GM18519 (cell line): Measurements from ENCODE around the gene CXCR6.

Source experiments
- ATAC-seq: cut with Tn5 transposase; IDR thresholded peaks from one replicate; pipeline ENCODE4 v1.9.1; 2021; ENCODE audit warnings: mild to moderate bottlenecking, moderate library complexity; ENCODE audit not compliant: unreplicated experiment, low FRiP score

CXCR6 gene

DNA sequence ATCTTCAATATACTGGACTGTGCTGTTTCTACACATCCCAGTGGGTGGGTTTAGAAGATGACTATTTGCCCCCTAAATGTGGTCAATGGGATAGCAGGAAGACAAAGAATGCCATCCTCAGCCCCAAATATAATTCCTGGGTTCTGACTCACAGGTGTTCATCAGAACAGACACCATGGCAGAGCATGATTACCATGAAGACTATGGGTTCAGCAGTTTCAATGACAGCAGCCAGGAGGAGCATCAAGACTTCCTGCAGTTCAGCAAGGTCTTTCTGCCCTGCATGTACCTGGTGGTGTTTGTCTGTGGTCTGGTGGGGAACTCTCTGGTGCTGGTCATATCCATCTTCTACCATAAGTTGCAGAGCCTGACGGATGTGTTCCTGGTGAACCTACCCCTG, 3.0 kb downstream of the CXCR6 start:
- ATAC-seq: no peak

GRCh38 chr3:45946875-45947274, 3.6 kb downstream of the CXCR6 start:
- no peak for ATAC-seq

GRCh38 chr3:45947361-45947760, 4.1 kb downstream of the CXCR6 start:
- ATAC-seq: no peak

DNA sequence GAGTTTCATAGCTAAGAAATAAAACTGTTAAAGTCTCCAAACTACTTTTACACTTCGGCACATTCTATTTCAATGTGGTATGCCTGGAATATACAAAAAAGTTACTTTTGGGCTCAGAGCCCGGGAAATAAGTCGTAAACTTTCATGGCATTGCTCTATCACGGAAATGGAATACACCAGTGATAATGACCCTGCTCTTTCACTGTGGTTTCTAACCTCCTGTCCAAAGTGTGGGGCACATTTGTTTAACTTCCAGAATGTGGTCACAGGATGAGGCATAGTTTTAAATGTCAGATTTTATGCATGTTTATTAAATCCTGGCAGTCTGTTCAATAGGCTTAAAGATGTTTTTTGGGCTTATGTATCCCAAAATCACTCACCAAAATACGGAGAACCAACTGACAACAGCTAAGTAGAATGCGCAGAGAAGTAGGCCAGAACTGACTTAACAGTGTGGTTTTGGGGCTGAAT, 5.1 kb downstream of the CXCR6 start:
- no peak for ATAC-seq

DNA sequence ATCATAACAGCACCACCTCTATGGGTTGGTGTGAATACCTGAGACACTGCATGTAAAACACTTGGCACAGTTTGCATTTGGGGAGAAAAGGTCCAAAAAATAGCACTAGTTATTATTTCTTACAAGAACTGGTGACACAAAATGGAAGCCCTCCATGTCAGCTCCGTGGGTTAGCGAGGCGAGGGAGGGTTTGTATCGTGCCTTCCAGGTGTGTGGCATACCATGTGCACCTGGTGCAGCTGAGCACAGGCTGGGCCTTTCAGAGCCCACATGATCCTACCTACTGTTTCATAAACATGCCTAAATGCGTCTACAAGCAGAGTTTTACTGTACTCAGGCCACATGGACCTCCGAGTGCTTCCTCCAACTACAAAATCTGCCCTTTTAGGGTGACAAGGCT, 5.6 kb downstream of the CXCR6 start:
- ATAC-seq: no peak

- no peak for ATAC-seq
These were observed 6.2 kb downstream of the CXCR6 start for GRCh38 chr3:45949432-45949831.

DNA sequence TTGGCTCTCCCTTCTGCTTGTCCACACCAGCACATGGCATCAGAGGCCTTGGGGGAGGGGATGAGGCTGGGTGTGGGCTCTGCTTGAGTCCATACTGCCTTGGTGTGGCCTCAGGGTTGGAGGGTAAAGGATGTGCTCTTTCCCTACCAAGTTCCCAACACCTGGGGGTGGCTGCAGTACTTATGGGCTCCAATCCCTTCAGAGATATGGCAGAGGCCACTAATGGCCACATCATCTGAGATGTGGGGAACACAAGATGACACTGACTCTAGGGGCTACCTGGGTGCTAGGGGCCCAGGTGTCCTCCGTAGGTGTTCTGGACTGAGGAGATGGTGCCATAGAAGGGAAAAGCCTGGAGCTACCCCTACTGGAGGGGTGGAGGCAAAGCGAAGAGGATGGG, 6.9 kb downstream of the CXCR6 start:
- no peak for ATAC-seq

DNA sequence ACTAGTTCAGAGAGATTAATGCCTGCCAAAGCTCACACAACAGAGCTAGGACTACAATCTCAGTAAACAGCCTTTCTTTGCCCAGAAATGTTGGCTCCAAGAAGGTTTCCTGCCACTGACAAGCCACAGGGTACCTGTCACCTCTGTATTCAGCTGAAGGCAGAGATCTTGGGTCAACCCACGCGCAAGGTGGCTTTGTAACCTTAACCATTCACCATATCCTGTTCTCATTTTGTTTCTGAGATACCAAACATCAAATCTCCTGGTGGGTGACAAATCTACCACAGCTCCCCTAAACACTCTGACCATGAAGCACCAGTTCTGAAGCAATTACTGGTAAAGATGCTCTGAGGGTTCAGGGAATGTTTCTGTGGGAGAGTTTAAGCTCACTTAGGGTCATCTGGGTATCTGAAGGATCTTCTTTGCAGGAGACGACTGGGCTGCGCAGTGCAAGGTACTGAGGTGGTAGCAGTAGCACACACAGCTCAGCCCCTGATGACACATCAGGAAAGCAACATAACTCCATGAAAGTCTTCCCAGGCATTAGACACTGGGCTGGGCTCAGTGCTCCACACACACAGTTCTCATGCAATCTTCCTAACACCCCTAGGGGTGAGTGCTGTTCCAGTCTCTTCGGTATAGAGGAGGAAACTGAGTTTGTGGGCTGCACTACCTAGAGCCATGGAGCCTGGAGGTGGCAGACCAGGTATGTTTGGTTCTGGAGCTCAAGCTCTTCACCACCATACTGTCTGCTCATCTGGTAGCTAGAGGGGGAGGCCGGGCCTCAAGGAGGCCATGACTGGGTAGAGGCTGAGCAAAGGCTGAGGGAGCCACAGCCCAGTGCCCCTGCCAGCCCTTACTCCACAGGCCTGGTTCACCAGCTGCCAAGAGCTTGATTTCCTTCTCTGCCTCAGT, 7.7 kb downstream of the CXCR6 start:
- ATAC-seq: no peak

- ATAC-seq: no peak
These were observed 8.7 kb downstream of the CXCR6 start for GRCh38 chr3:45951946-45952345.

- ATAC-seq: no peak
These were observed 9.2 kb downstream of the CXCR6 start for GRCh38 chr3:45952456-45952855.

DNA sequence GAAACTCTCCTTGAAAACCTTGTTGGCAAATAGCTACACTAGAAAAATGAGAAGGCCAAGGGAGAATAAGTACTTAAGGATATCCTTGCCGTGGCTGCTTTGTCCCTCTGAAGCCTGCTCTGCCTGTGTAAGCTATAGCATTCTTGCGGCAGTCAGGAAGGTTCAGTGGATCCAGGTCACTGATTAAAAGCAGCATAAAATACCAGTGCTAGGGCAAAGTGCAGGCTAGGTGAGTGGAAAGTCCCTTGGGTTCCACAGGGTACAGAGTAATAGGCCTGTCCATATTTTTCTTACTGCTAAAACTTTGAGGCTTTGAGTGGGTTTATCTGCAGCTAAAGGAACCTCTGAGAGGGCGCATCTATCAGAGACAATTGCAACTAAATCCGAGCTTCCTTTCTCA, 10.3 kb downstream of the CXCR6 start:
- no peak for ATAC-seq

DNA sequence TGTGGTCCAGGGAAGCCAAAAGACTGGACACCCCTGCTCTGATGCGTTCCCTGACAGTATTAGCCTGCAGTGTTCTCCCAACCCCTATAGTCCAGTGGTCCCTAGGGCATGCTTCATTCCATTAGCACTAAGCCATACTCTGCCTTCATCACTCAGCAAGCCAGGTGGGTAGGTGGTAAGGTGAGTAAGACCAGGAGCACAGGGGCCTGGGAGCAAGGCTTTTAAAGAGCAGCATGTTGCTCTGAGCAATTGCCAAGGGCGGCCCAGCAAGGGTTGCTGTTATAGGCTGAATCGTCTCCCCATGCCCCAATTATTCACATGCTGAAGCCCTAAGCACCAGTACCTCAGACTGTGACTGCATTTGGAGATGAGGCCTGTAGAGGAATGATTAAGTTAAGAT, 11.0 kb downstream of the CXCR6 start:
- ATAC-seq: no peak

GRCh38 chr3:45955017-45955647, 11.9 kb downstream of the CXCR6 start:
- no peak for ATAC-seq

DNA sequence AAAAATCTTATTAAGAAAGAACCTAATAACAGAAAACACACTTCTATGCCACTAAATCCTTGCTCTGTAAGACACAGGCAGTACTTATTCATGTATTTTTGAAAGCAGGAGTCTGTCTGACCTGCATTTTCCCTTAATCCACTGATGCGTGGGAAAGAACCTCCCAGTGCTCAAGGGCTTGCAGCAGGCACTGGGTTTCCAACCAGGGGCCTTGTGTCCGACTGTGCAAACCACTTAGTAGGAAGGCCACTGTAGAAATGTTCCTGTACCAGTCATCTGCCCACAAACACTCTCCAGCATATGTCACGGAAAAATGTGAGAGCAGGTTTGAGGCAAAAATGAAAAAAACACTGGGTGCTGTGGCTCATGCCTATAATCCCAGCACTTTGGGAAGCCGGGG, 12.4 kb downstream of the CXCR6 start:
- no peak for ATAC-seq

DNA sequence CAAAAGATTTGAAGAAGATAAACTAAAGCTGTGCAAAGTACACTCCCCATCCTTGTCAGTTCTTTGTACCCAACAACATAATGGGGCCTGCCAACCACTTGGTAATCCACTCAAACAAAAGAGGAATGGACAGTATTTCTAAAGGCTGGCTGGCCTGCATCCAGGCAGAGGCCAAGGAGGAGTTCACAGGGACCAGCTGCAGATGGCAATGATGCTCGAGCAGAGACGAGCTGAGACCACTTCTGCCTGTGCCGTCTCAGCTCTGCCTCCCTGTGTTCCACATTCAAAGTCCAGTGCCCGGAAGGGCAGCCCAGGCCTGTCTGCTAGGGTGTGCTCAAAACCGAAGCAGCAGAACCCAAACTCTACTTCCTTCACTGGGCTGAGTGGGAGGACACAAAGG, 14.3 kb downstream of the CXCR6 start:
- no peak for ATAC-seq

DNA sequence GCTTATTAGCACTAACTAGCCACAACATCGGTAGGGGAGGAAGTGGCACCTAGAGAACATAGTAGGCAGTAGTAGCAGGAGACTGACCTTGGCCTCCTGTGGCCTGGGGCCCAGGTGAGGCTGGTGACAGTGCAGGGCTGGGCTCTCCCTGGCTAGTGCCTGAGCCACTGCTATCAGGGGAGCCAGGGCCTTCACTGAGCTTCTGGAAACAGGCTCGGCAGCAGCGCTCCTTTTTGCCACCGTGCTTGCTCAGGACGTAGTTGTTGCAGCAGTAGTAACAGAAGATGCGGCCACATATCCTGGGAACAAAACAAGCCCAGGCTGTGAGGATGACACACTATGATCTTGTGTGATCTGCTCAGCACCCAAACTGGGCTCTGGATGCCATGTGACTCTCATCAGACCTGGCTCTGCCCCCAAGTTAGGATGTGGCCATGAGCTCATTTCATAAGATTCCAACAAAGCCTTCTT, 15.1 kb downstream of the CXCR6 start:
- no peak for ATAC-seq

DNA sequence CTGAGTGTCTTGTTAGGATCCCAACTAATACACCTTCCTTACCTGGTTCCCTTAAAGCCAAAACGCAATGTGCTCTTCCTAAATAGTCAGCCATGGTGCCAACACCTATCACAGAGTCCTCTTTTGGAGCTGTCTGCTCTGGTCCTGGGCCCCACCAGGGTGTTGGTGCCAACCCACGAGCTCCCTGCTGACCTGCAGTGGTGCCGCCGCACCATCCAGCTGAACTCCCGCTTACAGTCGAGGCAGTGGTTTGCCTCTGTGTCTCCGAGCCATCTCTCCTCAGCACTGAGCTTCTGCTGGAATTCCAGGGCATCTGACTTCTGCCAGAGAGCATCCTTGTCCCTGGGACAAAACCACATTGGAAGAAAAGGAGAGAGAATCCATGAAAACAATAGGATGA, 15.9 kb downstream of the CXCR6 start:
- no peak for ATAC-seq

DNA sequence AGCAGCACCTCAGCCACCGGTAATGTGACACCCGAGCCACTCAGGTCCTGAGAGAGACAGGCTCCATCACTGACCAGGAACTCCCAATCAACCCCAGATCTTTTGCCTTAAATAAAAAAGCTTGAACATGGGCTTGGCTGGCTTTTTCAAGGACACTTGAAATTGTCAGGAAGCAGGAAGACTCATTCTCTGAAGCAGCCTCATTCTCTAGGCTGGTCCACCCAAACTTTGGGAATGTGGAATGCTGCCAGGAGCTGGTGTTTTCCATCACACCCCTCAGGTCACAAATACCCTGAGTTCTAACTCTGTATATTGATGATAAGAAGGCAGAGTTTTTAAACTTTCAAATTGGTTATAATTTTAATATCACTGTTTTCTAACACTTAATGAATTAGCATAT, 17.0 kb downstream of the CXCR6 start:
- no peak for ATAC-seq

DNA sequence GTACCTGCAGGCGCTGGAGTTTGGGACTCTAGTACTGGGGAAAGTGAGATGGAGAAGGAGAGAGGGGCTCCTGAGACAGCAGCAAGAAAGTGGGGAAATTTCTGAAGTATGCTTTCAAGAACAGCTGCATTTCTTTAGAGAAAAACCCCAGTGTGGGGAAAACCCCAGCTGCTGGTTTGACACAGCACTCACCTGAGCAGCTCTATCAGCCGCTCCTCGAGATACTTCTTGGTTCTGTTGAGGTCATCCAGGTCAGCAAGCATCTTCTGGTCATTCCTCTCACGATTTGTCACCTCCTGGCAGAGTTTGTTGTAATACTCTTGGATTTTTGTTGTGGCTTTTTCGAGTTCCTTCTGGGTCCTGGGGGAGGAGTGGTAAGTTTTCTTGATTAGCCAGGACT, 18.8 kb downstream of the CXCR6 start:
- no peak for ATAC-seq

GRCh38 chr3:45964139-45964538, 20.9 kb downstream of the CXCR6 start:
- no peak for ATAC-seq

DNA sequence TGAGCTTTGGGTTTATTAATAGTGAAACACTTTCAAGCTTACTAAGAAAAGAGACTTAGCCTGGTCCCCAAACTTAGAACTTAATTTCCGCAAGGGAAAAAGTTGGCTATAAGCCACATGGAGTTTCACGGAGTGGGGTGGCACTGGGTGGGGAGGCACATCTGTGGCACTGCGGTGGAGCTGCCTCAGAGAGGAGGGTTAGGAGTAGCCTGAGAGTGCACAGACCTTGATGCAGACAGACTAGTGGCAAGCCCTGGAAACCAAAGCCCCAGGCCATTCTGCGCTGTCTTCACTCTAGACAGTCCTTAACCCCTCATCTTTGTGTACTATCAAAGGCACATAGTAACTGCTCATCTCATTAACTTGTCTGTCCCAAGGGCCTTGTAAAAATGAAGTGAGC, 22.0 kb downstream of the CXCR6 start:
- ATAC-seq: no peak

DNA sequence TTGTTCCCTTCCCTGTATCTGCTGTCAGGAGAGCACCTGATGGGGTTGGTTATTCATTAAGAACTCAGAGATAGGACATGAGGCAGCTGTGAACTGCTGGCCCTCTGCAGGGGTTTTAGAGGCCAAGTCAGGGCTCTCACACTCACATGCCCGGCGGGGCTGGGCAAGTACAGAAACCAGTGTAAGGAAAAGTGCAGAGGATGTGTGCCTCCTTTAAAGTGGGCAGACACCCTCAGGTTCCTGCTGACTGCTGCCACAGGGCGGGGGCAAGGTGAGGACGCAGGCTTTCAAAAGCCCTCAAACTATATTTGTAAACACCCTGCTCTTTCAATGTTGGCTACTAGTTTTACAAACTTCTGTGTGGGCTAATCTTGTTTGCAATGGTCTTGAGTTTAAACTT, 22.4 kb downstream of the CXCR6 start:
- ATAC-seq: no peak
